HG03103 (cell line): ENCODE measurements around the gene VCPKMT.

Source experiments
- ATAC-seq: cut with Tn5 transposase; IDR thresholded peaks from one replicate; pipeline ENCODE4 v1.9.1; 2021; ENCODE audit warnings: low read depth; ENCODE audit not compliant: unreplicated experiment

The VCPKMT gene

DNA sequence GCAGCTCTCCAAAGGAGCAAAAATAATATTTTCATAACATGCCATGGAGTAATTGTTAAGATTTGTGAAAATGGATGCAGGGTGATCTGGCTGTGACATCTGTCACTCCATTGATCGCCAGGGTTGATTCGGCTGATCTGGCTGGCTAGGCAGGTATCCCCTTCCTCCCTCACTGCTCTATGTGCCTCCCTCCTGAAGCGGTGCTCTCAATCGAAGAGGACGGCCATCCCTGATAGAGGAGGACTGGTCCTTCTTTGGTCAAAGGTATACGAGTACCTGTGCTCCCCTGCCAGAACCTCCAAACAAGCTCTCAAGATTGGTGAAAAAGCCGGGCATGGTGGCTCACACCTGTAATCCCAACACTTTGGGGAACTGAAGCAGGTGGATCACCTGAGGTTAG lies 47.9 kb downstream of the VCPKMT start:
- no peak for ATAC-seq

DNA sequence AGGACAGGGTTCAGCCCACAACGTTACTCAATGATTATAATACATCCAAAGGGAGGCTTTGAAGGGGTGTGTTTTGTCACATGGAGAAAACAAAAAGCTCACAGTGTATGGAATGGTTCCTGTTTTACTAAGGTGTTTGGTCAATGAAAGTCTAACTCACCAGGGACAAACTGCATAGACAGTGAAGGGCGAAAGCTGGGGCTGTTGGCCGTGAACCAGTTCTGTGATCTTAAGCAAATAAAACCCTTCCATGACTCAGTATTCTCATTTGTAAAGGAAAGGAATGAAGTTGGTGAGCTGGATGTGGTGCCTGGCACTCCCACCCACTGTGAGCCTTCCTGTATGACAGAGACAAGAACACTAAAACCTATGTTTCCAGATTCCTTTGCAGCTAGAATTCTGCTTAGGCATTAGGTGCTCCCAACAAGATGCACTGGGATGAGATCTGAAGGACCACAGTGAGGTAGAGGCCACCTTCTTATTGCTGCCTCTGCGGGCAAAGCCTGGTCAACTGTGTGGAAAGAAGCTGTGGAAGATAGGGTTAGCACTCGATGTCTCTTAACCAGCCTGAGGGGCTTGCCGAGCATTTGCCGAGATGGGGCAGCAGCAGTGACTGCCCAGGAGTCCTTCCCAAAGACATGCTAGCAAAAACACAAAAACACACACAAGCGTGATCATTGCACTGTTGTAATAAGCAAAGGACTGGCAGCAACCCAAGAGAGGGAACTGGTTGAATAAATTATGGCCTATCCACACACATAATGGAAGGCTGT lies 48.5 kb downstream of the VCPKMT start:
- ATAC-seq = no peak

DNA sequence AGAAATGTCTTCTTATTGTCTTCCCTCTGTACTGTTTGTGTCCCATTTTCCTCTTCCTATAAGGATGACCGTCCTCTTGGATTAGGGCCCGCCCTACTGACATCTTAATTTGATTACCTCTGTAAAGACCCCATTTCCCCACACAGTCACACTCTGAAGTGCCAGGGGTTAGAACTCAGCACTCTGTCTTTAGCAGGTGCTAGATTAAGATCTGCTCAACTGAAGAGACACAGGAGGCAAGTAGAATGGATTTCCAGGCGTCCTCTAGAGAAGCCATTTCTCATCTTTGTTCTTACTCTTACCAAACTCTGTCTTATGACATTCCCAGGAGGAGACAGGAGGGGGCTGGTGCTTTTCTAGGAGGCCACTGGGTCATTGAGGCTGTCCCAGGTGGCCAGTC lies 50.8 kb downstream of the VCPKMT start:
- ATAC-seq = no peak

DNA sequence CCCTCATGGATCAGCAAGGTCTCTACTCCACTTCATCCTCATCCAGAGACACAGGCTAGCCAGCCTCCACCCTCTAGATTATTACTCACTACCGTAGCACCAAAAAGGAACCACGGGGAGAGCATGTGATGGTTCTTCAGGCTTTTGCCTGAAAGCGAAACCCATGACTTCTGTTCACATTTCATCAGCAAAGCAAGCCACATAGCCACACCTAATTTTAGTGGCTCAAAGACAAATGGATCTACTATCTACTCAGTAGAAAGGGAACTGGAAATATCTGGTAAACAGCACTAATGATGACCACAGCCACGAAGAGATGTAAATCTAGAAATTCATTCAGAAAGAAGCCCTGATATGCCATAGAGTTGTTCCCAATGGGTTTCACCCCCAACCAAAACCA lies 51.4 kb downstream of the VCPKMT start:
- peak; percentile 55 for ATAC-seq

DNA sequence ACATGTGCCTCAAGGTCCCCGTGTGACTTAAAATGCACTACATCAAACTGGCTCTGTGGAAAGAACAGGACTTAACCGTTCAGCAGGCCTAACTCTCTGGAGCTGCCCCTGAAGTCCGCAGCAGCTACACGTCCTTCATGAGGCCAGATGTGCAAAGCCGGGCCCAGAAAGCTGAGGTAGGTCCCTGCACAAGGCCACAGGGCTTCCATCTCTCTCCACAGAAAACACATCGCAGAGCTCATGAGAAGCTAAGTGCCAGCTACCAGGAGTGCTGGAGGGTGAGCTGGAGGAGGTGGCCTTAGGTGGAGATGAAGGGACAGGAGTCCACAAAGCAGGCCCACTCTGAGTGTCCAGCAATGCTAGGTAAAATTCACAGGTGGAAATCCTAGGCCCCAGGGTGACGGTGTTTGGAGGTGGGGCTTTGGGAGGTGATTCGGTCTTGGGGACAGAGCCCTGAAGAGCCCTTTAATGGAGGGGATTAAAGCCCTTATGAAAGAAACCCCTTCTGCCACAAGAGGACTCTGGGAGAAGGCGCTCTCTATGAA lies 52.4 kb downstream of the VCPKMT start:
- no peak for ATAC-seq

DNA sequence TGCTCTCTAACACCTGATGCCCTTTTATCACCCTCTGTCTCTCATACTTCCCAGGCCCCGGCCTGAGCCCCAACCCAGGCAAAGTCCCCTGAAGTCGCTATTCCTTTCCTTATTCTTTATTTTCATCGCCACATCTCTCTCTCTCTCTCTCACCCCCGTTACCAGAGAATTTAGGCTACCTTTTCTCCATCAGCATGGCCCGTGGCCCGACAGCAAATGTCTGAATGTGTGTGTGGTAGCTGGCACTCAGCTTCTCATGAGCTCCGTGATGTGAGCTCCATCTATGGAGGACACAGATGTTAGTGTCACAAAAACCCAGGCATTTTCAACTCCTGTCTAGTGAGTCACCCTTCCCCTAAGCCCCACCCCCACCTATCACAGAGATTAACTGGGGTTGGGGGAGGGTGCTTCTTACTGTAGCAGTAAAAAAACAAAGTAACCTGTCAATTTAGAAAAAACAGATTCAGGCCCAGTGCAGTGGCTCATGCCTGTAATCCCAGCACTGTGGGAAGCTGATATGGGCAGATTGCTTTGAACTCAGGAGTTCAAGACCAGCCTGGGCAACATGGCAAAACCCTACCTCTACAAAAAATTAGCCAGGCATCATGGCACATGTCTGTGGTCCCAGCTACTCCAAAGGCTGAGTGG lies 53.8 kb downstream of the VCPKMT start:
- peak; percentile 32 for ATAC-seq

DNA sequence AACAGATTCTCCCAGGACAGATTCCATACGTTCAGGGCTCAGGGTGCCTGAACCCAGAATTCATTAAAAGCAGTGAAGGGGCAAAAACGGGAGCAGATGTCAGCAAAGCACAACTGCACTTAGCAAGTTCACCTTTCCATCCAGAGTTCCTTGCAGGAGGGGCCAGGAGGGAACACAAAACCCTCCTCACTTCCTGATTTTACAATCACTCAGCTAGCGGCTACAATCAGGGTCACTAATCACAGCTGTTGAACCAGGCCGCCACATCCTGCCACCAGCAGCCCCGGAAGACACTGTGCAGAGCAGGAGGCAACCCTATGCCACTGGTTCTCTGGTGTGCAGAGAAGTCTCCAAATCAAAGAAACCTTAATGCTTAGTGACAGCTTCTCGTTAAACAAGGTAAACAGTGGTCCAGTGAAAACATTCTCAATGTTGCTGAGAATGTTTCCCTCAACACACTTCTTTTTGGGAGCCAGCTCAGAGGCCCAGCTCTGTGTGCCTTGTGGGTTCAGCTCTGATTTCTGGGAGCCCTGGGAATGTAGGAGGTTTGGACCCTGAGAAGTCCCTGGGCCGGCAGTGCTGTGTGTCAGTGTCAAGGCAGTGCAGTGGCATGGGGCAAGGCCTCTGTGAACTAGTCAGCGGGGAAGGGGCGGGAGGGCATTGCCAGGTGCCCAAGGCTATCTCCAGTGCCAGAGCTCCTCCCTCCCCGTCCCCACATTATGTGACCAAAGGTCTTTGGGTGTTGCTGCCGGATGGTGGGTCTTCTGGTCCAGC lies 54.5 kb downstream of the VCPKMT start:
- peak; percentile 55 for ATAC-seq

DNA sequence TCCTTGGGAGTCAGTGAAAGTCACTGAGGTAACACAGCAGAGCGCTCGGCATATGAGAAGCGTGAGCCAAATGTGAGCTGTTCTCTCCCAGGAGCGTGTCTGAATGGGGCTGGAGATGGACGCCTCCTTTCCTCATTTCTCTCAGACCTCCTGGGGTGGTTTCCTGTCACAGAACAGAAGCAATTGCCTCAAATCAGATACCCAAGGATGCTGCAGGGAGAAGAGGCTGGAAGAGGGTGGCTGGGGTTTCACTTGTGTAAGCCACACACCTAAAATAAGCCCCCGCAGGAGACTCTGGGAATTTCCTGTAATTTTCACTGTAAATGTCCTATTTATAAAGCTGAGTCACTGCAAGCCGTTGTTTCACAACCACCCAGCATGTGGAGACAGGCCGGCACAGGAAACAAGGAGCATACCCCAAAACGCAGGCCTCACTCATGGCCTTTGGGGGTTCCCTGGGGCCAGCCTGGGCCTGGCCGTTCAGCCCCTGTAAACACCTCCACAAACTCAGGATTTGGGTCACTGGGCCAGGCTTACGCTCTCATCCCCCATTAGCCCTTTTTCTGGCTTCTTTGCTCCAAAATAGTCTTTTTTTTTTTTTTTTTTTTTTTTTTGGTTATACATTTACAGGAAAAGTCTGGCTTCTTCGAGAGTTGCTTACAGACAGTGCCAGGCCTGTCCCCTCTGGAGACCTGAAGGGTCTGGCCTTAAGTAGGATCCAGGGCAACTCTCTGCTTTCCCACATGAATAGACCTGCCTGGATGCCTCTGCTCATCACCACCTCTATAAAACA lies 55.3 kb downstream of the VCPKMT start:
- ATAC-seq = no peak

DNA sequence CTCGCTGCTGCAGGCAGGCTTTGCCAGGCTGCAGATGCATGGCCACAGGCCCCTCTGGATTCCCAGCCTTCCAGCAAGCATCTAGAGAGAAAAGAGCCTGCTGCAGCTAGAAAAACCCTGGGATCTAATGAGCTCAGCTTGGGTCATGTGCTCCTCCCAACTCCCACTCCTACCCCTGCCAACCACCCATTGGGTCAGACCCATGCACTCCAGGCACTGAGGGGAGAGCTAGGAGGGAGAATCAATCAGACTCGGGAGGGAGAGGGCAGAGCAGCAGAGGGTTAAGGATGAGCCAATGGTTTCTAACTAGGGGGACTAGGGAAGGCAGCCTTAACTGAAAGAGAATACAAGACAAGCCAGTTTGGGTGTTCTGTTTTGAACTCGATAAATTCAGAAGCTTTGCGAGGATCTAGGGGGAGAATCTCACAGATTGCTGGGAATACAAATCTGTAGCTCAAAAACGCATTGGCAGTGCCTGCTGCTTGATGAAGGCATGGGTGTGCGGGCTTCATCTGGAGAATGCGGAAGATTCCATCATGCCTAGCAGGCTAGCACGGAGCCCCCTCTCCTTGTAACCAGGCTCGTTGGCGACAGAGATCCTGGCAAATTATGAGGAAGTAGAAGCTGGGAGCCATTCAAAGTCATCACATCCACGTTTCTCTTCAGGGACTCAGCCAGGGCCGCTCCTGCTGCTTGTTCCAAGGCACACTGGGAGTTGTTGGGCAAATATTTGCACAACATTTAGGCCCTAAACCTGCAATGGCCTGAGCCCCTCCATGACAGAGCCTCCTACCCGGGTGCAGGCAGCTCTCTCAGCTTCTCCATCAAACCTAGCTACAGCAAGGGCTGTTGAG lies 56.4 kb downstream of the VCPKMT start:
- no peak for ATAC-seq
